Lower leg skin (tissue), 4 donors: ENCODE results near the gene KCTD21. TPM values are rescaled to one million over a fixed set of nuclear protein-coding genes. Genes with fewer than 3 reads are reported as not detected.

Experiments
- DNase-seq, 2 donors: peaks; one replicate each; pipeline ENCODE4 v3.0.0-alpha.2; 2019; ENCODE audit warnings: low spot score in 2 of 2
- H3K4me3 ChIP-seq: fragments of 200-600 bp; sonication (generic); 2 replicates; pipeline ENCODE4 v1.5.1; 2017; ENCODE audit warnings: mild to moderate bottlenecking, low read depth; ENCODE audit not compliant: poor library complexity, severe bottlenecking
- CTCF ChIP-seq, 3 donors: fragments of 450-650 bp; IDR thresholded peaks; one replicate each; pipeline ENCODE4 v1.5.1; 2016; ENCODE audit warnings: antibody characterized with exemption in 3 of 3, mild to moderate bottlenecking in 3 of 3, moderate library complexity in 2 of 3
- POLR2A ChIP-seq, 2 donors: fragments of 450-650 bp; IDR thresholded peaks; one replicate each; pipeline ENCODE4 v1.6.1; 2016 to 2017; ENCODE audit warnings: antibody characterized with exemption in 2 of 2, mild to moderate bottlenecking in 1 of 2, moderate library complexity in 1 of 2
- WGBS, 2 donors: methylation state at CpG; one replicate each; pipeline ENCODE4 v1.1.5; 2018; 5-methylcytosine and 5-hydroxymethylcytosine counted together
- intact Hi-C: fragments of 100-400 bp; cut with DNase I; formaldehyde crosslinking; loops from one replicate; pipeline ENCODE4 v1.15.0; 2023; ENCODE audit warnings: low total_unique reads
- total RNA-seq, 4 donors: library from RNA; depleted of rRNA; stranded (reverse); fragments of >200 nt; gene quantifications; one replicate each; pipeline ENCODE4 v1.1.0, GENCODE V29; 2016

The KCTD21 gene
- total RNA-seq, 4 donors from 2014 or later = 3.8 to 17.0 (median 7.1) TPM

DNA sequence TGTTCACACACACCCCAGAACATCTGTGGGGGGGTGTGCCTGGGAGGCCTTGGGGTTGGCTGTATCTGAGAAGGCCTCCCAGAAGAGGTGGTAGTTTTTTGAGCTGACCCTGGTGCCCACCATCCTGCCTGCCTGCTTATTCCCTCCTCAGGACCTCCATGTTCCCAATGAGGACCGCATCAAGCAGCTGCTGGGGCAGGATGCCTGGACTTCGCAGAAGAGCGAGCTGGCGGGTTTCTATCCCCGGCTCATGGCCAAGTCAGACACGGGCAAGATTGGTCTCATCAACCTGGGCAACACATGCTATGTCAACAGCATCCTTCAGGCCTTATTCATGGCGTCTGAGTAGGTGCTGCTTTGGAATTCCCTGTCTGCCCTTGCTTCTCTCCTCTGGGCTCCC, 17.3 kb upstream of the KCTD21 start:
- intact Hi-C loops = no loop called here
- WGBS, 2 donors = 92% methylated on average over 5 to 7 of the region's 7 CpGs
- H3K4me3 ChIP-seq = no peak overlapping the region
- TF ChIP-seq POLR2A (IDR thresholded peaks at IDR 0.05) = no peak
- no peak for TF ChIP-seq CTCF (IDR thresholded peaks at IDR 0.05)
- no peak for DNase-seq

DNA sequence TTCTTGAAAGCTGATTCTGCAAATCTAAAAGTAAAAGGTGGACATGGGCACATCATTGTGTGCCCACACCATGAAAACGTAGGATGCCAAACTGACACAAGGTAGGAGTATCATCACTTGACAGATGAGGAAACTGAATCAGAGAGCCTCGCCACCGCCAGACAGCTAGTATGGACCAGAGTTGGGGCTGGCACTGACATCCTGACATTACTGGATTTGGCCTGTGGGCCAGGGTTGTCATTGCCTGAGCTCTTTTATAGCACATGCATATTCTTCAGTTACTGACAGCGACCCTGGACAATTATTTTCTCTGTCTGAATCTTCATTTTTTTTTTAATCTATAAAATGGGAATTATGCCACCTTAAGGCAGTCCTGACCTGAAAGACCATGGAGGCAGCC, 16.8 kb upstream of the KCTD21 start:
- 94 to 97% methylated on average over 4 of the region's 4 CpGs for WGBS, 2 donors
- no peak for TF ChIP-seq CTCF (IDR thresholded peaks at IDR 0.05)
- intact Hi-C loops = no loop called here
- no peak for DNase-seq
- no peak overlapping the region for H3K4me3 ChIP-seq

DNA sequence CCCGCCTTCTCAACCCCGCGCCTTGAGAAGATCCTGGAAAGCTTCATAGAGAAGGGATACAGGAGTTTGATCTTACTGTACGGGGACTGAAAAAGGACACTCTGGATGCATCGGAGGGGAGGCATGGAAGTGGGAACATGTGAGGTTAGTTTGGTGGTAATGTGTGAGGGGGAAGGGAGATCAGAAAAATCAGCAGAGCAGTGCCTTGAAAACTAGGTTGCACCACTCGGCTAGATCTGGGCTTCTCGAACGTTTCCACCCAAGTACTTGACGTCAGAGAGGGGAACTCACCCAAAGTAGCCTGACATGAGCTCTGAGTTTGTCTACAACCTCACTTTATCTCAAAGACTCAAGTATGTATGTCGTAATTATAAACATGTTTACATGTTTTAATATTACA, 14.8 kb upstream of the KCTD21 start:
- no peak overlapping the region for H3K4me3 ChIP-seq
- TF ChIP-seq POLR2A (IDR thresholded peaks at IDR 0.05) (no peak), CTCF (IDR thresholded peaks at IDR 0.05) (no peak)
- DNase-seq = no peak
- WGBS, 2 donors = 81 to 87% methylated on average over 10 of the region's 10 CpGs
- intact Hi-C loops = no loop called here

- TF ChIP-seq CTCF (IDR thresholded peaks at IDR 0.05) (peak in 1 of 3 donors; percentile 34), POLR2A (IDR thresholded peaks at IDR 0.05) (no peak)
- DNase-seq = no peak
- WGBS, 2 donors = 43 to 59% methylated on average over 3 of the region's 3 CpGs
- intact Hi-C loops = no loop called here
- H3K4me3 ChIP-seq = no peak overlapping the region
Observed at GRCh38 chr11:78202733-78203167, 14.3 kb upstream of the KCTD21 start.

GRCh38 chr11:78201096-78201818, 12.8 kb upstream of the KCTD21 start:
- no peak for TF ChIP-seq CTCF (IDR thresholded peaks at IDR 0.05)
- no peak for TF ChIP-seq POLR2A (IDR thresholded peaks at IDR 0.05)
- 82 to 83% methylated on average over 9 of the region's 9 CpGs for WGBS, 2 donors
- intact Hi-C loops = no loop called here
- no peak for DNase-seq
- H3K4me3 ChIP-seq = no peak overlapping the region

- 93 to 96% methylated on average over 3 to 13 of the region's 13 CpGs for WGBS, 2 donors
- DNase-seq = no peak
- TF ChIP-seq POLR2A (IDR thresholded peaks at IDR 0.05) = no peak
- TF ChIP-seq CTCF (IDR thresholded peaks at IDR 0.05) = no peak
- intact Hi-C loops = no loop called here
- H3K4me3 ChIP-seq = no peak overlapping the region
Observed at GRCh38 chr11:78200553-78200952, 12.1 kb upstream of the KCTD21 start.
